DOHH2 (cell line): ENCODE measurements around the gene TTC7B.

Experiments used
- H3F3A ChIP-seq: fragments of 200-600 bp; sonication (generic), shearing (Covaris generic); 2 replicates; pipeline ENCODE4 v1.6.0; 2016; ENCODE audit warnings: antibody characterized with exemption, mild to moderate bottlenecking; ENCODE audit not compliant: control insufficient read depth, insufficient read depth
- H3K27ac ChIP-seq: fragments of 200-600 bp; sonication (generic); 2 replicates; pipeline ENCODE4 v1.5.1; 2014; ENCODE audit warnings: low read depth, mild to moderate bottlenecking, low read length, moderate library complexity
- H3K27me3 ChIP-seq: fragments of 200-600 bp; sonication (generic); 2 replicates; pipeline ENCODE4 v1.6.1; 2014; ENCODE audit warnings: mild to moderate bottlenecking, low read length, mixed read lengths; ENCODE audit not compliant: control insufficient read depth
- H3K36me3 ChIP-seq: fragments of 200-600 bp; sonication (generic); 2 replicates; pipeline ENCODE4 v1.6.1; 2014; ENCODE audit warnings: mild to moderate bottlenecking, low read length, moderate library complexity, mixed read lengths; ENCODE audit not compliant: control insufficient read depth
- H3K4me1 ChIP-seq: fragments of 200-600 bp; sonication (generic); 2 replicates; pipeline ENCODE4 v1.6.1; 2014; ENCODE audit warnings: mild to moderate bottlenecking, low read length, mixed read lengths; ENCODE audit not compliant: control insufficient read depth
- H3K4me2 ChIP-seq: fragments of 200-600 bp; sonication (generic); 2 replicates; pipeline ENCODE4 v1.6.0; 2014; ENCODE audit warnings: mild to moderate bottlenecking, low read length, moderate library complexity
- H3K4me3 ChIP-seq: fragments of 200-600 bp; sonication (generic); 2 replicates; pipeline ENCODE4 v1.5.1; 2014; ENCODE audit warnings: mild to moderate bottlenecking, low read length, mixed read lengths
- H3K79me2 ChIP-seq: fragments of 200-600 bp; sonication (generic); 2 replicates; pipeline ENCODE4 v1.6.1; 2014; ENCODE audit warnings: mild to moderate bottlenecking, low read length, mixed read lengths; ENCODE audit not compliant: control insufficient read depth
- H3K9me2 ChIP-seq: fragments of 200-600 bp; sonication (generic); replicated peaks from 2 replicates; pipeline ENCODE4 v1.6.1; 2014; ENCODE audit warnings: mild to moderate bottlenecking, low read length, mixed read lengths; ENCODE audit not compliant: control insufficient read depth
- H3K9me3 ChIP-seq: fragments of 200-600 bp; sonication (generic); 2 replicates; pipeline ENCODE4 v1.6.1; 2014; ENCODE audit warnings: antibody characterized with exemption, low read length, mixed read lengths; ENCODE audit not compliant: control insufficient read depth, insufficient read depth
- H4K20me1 ChIP-seq: fragments of 200-600 bp; sonication (generic); 2 replicates; pipeline ENCODE4 v1.6.0; 2014; ENCODE audit warnings: low read depth, mild to moderate bottlenecking, antibody characterized with exemption, low read length, moderate library complexity; ENCODE audit not compliant: control insufficient read depth, insufficient read depth
- CTCF ChIP-seq: fragments of 200-600 bp; sonication (generic); IDR thresholded peaks from one replicate; pipeline ENCODE4 v1.5.1; 2014; ENCODE audit warnings: antibody characterized with exemption, mild to moderate bottlenecking, low read depth, low read length; ENCODE audit not compliant: poor library complexity, severe bottlenecking
- EZH2phosphoT487 ChIP-seq: fragments of 200-600 bp; sonication (generic); IDR thresholded peaks from 2 replicates; pipeline ENCODE4 v1.6.1; 2017; ENCODE audit warnings: borderline replicate concordance, mild to moderate bottlenecking, antibody characterized with exemption, low read length, moderate library complexity, mixed read lengths

The TTC7B gene

GRCh38 chr14:90791486-90791885, 24.7 kb downstream of the TTC7B start:
- no peak overlapping the region for H3K4me2 ChIP-seq
- no peaks in the 10 kb centered on the region for H3K27me3 ChIP-seq
- no peaks in the 10 kb centered on the region for H3K79me2 ChIP-seq
- H3K27ac ChIP-seq = no peak overlapping the region
- no peak for TF ChIP-seq CTCF
- no peak for TF ChIP-seq EZH2phosphoT487
- no peaks in the 10 kb centered on the region for H3K36me3 ChIP-seq
- H3K9me2 ChIP-seq = no peaks in the 10 kb centered on the region
- H3K4me1 ChIP-seq = no peaks in the 10 kb centered on the region
- H4K20me1 ChIP-seq = no peaks in the 10 kb centered on the region
- no peaks in the 10 kb centered on the region for H3K9me3 ChIP-seq
- H3K4me3 ChIP-seq = no peak overlapping the region
- H3F3A ChIP-seq = no peaks in the 10 kb centered on the region

- Histone ChIP-seq H4K20me1 (no peaks in the 10 kb centered on the region), H3K27ac (no peak overlapping the region), H3K79me2 (no peaks in the 10 kb centered on the region), H3K4me1 (no peaks in the 10 kb centered on the region), H3K9me3 (no peaks in the 10 kb centered on the region), H3K9me2 (no peaks in the 10 kb centered on the region), H3F3A (no peaks in the 10 kb centered on the region), H3K4me3 (no peak overlapping the region), H3K36me3 (no peaks in the 10 kb centered on the region), H3K4me2 (no peak overlapping the region), H3K27me3 (no peaks in the 10 kb centered on the region)
- no peak for TF ChIP-seq CTCF
- TF ChIP-seq EZH2phosphoT487 = no peak
Measured at GRCh38 chr14:90788031-90788430, 28.2 kb downstream of the TTC7B start.

GRCh38 chr14:90785876-90786450, 30.3 kb downstream of the TTC7B start:
- no peaks in the 10 kb centered on the region for H3K79me2 ChIP-seq

More at GRCh38 chr14:90785876-90786450, 30.3 kb downstream of the TTC7B start:
- Histone ChIP-seq H3K27ac (no peak overlapping the region), H3K36me3 (no peaks in the 10 kb centered on the region), H3K4me3 (no peak overlapping the region), H3K9me2 (no peaks in the 10 kb centered on the region), H4K20me1 (no peaks in the 10 kb centered on the region), H3F3A (no peaks in the 10 kb centered on the region), H3K9me3 (no peaks in the 10 kb centered on the region), H3K4me2 (no peak overlapping the region), H3K4me1 (no peaks in the 10 kb centered on the region), H3K27me3 (peaks cover 1% of the 10 kb centered on the region; the same call in 1 of the 2 replicates)
- no peak for TF ChIP-seq EZH2phosphoT487
- no peak for TF ChIP-seq CTCF
